GM21381 (cell line): ENCODE measurements around the gene AKT1S1.
"Not testable (repeated sequence)": the region's sequence is repeated elsewhere in the genome, so short reads cannot be mapped to it uniquely, and the experiment has no call there.

Experiments used
- ATAC-seq: cut with Tn5 transposase; IDR thresholded peaks from one replicate; pipeline ENCODE4 v1.9.1; 2021; ENCODE audit warnings: mild to moderate bottlenecking, moderate library complexity; ENCODE audit not compliant: unreplicated experiment

The AKT1S1 gene

GRCh38 chr19:49840736-49841249 lies 36.4 kb downstream of the AKT1S1 start:
- no peak for ATAC-seq

GRCh38 chr19:49840321-49840720 lies 36.8 kb downstream of the AKT1S1 start:
- no peak for ATAC-seq

GRCh38 chr19:49839713-49840112 lies 37.4 kb downstream of the AKT1S1 start:
- no peak for ATAC-seq

- no peak for ATAC-seq
These were observed 38.1 kb downstream of the AKT1S1 start for GRCh38 chr19:49838885-49839588.

GRCh38 chr19:49837425-49837824 lies 39.7 kb downstream of the AKT1S1 start:
- ATAC-seq: no peak

GRCh38 chr19:49837009-49837310 lies 40.2 kb downstream of the AKT1S1 start:
- ATAC-seq: no peak

GRCh38 chr19:49836176-49837008 lies 40.8 kb downstream of the AKT1S1 start:
- no peak for ATAC-seq

GRCh38 chr19:49835562-49835961 lies 41.6 kb downstream of the AKT1S1 start:
- ATAC-seq: no peak

GRCh38 chr19:49833599-49833998 lies 43.6 kb downstream of the AKT1S1 start:
- ATAC-seq: no peak

- ATAC-seq: no peak
These were observed 44.6 kb downstream of the AKT1S1 start for GRCh38 chr19:49832556-49832955.

GRCh38 chr19:49831592-49831991 lies 45.6 kb downstream of the AKT1S1 start:
- ATAC-seq: no peak

- no peak for ATAC-seq
These were observed 46.4 kb downstream of the AKT1S1 start for GRCh38 chr19:49830766-49831165.

- no peak for ATAC-seq
These were observed 47.4 kb downstream of the AKT1S1 start for GRCh38 chr19:49829721-49830120.

GRCh38 chr19:49829200-49829599 lies 48.0 kb downstream of the AKT1S1 start:
- no peak for ATAC-seq

GRCh38 chr19:49827034-49827433 lies 50.1 kb downstream of the AKT1S1 start:
- no peak for ATAC-seq

- no peak for ATAC-seq
These were observed 52.5 kb downstream of the AKT1S1 start for GRCh38 chr19:49824662-49825061.

- no peak for ATAC-seq
These were observed 53.7 kb downstream of the AKT1S1 start for GRCh38 chr19:49823472-49823871.

GRCh38 chr19:49820125-49820524 lies 57.0 kb downstream of the AKT1S1 start:
- ATAC-seq: no peak

- ATAC-seq: not testable (repeated sequence)
These were observed 57.6 kb downstream of the AKT1S1 start for GRCh38 chr19:49819452-49820115.
